Vagina (tissue), 2 donors: ENCODE data around the gene ZBED1. TPM values are rescaled to one million over a fixed set of nuclear protein-coding genes. Genes with fewer than 3 reads are reported as not detected.
"Not testable (repeated sequence)": the region's sequence is repeated elsewhere in the genome, so short reads cannot be mapped to it uniquely, and the experiment has no call there.

ENCODE experiments used
- DNase-seq, 2 donors: peaks; one replicate each; pipeline ENCODE4 v3.0.0-alpha.2; 2017; ENCODE audit errors: extremely low spot score in 2 of 2
- H3K27ac ChIP-seq: fragments of 200-600 bp; sonication (generic); one replicate; pipeline ENCODE4 v1.5.1; 2019
- H3K27me3 ChIP-seq: fragments of 200-600 bp; sonication (generic); one replicate; pipeline ENCODE4 v1.5.1; 2019
- H3K36me3 ChIP-seq, 2 donors: fragments of 200-600 bp; sonication (generic); one replicate each; pipeline ENCODE4 v1.5.1; 2017 to 2019
- H3K4me1 ChIP-seq: fragments of 200-600 bp; sonication (generic); one replicate; pipeline ENCODE4 v1.5.1; 2019
- H3K4me3 ChIP-seq, 2 donors: fragments of 200-600 bp; sonication (generic); 1 replicate in 1 of 2; 2 replicates in 1 of 2; pipeline ENCODE4 v1.5.1; 2016 to 2019
- H3K9me3 ChIP-seq: fragments of 200-600 bp; sonication (generic); one replicate; pipeline ENCODE4 v1.5.1; 2019
- POLR2A ChIP-seq, 2 donors: fragments of 450-650 bp; IDR thresholded peaks; one replicate each; pipeline ENCODE4 v1.6.1; 2017; ENCODE audit warnings: antibody characterized with exemption in 2 of 2, mild to moderate bottlenecking in 2 of 2, moderate library complexity in 2 of 2
- POLR2AphosphoS5 ChIP-seq, 2 donors: sonication (generic); formaldehyde crosslinking; IDR thresholded peaks; one replicate each; pipeline ENCODE4 v1.9.0; 2017; ENCODE audit warnings: antibody characterized with exemption in 2 of 2, mild to moderate bottlenecking in 2 of 2, low read depth in 1 of 2; ENCODE audit not compliant: insufficient read depth in 1 of 2
- intact Hi-C: fragments of 100-400 bp; cut with DNase I; formaldehyde crosslinking; loops from one replicate; pipeline ENCODE4 v1.15.1; 2023
- total RNA-seq: library from RNA; depleted of rRNA; stranded (reverse); fragments of >200 nt; gene quantifications from one replicate; pipeline ENCODE4 v1.2.3, GENCODE V29; 2016
- TF ChIP-seq, protein P1 (sequence below), 3 experiments: fragments of 450-650 bp in 2 of 3; fragments of 200-600 bp in 1 of 3; sonication (generic) in 1 of 3; IDR thresholded peaks; one replicate each; pipeline ENCODE4 v1.5.1; 2017 to 2019; ENCODE audit warnings: antibody characterized with exemption in 3 of 3, mild to moderate bottlenecking in 2 of 3, moderate library complexity in 2 of 3

The ZBED1 gene
- total RNA-seq, 1 donor from 2014 or later = 32.7 TPM

- TF ChIP-seq, protein P1, sequence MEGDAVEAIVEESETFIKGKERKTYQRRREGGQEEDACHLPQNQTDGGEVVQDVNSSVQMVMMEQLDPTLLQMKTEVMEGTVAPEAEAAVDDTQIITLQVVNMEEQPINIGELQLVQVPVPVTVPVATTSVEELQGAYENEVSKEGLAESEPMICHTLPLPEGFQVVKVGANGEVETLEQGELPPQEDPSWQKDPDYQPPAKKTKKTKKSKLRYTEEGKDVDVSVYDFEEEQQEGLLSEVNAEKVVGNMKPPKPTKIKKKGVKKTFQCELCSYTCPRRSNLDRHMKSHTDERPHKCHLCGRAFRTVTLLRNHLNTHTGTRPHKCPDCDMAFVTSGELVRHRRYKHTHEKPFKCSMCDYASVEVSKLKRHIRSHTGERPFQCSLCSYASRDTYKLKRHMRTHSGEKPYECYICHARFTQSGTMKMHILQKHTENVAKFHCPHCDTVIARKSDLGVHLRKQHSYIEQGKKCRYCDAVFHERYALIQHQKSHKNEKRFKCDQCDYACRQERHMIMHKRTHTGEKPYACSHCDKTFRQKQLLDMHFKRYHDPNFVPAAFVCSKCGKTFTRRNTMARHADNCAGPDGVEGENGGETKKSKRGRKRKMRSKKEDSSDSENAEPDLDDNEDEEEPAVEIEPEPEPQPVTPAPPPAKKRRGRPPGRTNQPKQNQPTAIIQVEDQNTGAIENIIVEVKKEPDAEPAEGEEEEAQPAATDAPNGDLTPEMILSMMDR (IDR thresholded peaks at IDR 0.05) = no peak
- TF ChIP-seq POLR2AphosphoS5 (IDR thresholded peaks at IDR 0.05; ENCODE audit: insufficient read depth in 1 of 2, low read depth in 1 of 2) (no peak), POLR2A (IDR thresholded peaks at IDR 0.05) (no peak)
- H3K27me3 ChIP-seq = no peaks in the 10 kb centered on the region
- no peak overlapping the region for H3K27ac ChIP-seq
- H3K4me3 ChIP-seq = no peak overlapping the region
- H3K4me1 ChIP-seq = no peaks in the 10 kb centered on the region
- no peaks in the 10 kb centered on the region for H3K9me3 ChIP-seq
- intact Hi-C loops = no loop called here
- DNase-seq = no peak
- no peaks in the 10 kb centered on the region for H3K36me3 ChIP-seq
Observed at GRCh38 chrX:2462074-2462473, 38.7 kb downstream of the ZBED1 start.

- Histone ChIP-seq H3K27ac (no peak overlapping the region), H3K27me3 (no peaks in the 10 kb centered on the region), H3K36me3 (no peaks in the 10 kb centered on the region), H3K4me1 (no peaks in the 10 kb centered on the region), H3K4me3 (no peak overlapping the region), H3K9me3 (no peaks in the 10 kb centered on the region)
- no peak for TF ChIP-seq POLR2A (IDR thresholded peaks at IDR 0.05)
- TF ChIP-seq, protein P1 (IDR thresholded peaks at IDR 0.05) = no peak
- TF ChIP-seq POLR2AphosphoS5 (IDR thresholded peaks at IDR 0.05; ENCODE audit: insufficient read depth in 1 of 2, low read depth in 1 of 2) = no peak
- DNase-seq = no peak
- intact Hi-C loops = no loop called here
Observed at GRCh38 chrX:2461711-2462016, 39.1 kb downstream of the ZBED1 start.

DNA sequence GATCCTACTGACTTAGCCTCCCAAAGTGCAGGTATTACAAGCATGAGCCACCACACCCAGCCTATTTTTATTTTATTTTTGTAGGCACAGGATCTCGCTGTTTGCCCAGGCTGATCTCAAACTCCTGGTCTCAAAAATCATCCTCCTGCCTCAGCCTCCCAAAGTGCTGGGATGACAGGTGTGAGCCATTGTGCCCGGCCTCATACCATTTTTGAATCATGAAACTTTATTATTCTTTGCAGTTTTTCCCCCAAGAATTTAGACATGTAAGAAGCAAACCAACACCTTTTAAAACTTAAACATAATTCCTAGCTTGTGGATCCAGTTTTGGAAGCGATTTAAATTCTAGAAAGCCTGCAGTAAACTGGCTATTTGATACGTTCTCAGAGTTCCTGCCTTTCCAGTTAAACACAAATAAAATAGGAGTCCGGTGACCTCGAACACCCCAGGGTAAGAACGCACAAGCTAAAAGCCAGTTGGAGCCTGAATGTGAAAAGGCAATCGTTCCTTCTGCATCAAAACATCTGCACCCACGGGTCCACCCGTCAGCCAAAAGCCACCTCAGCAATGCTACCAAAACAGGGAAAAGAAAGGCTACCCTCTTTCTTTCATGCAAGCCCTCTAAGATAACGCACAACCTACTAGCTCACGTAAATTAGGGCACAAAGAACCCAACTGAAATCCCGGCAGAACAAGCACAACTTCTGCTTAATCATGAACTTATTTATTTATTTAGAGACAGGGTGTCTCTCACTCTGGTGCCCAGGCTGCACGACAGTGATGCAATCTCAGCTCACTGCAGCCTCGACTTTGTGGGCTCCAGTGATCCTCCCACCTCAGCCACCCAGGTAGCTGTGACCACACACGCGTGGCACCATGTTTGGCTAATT, 39.7 kb downstream of the ZBED1 start:
- H3K27ac ChIP-seq, H3K36me3 ChIP-seq, H3K27me3 ChIP-seq, H3K9me3 ChIP-seq, DNase-seq, intact Hi-C loops, H3K4me1 ChIP-seq, H3K4me3 ChIP-seq: not testable (repeated sequence)

GRCh38 chrX:2460048-2460447, 40.7 kb downstream of the ZBED1 start:
- intact Hi-C loops, H3K36me3 ChIP-seq, H3K9me3 ChIP-seq, H3K27ac ChIP-seq, H3K27me3 ChIP-seq, H3K4me1 ChIP-seq, DNase-seq, H3K4me3 ChIP-seq: not testable (repeated sequence)

GRCh38 chrX:2458309-2458708, 42.5 kb downstream of the ZBED1 start:
- Histone ChIP-seq H3K9me3 (no peaks in the 10 kb centered on the region), H3K27ac (no peak overlapping the region), H3K4me3 (no peak overlapping the region), H3K27me3 (no peaks in the 10 kb centered on the region), H3K4me1 (no peaks in the 10 kb centered on the region), H3K36me3 (no peaks in the 10 kb centered on the region)
- DNase-seq = no peak
- intact Hi-C loops = no loop called here
- no peak for TF ChIP-seq POLR2AphosphoS5 (IDR thresholded peaks at IDR 0.05; ENCODE audit: insufficient read depth in 1 of 2, low read depth in 1 of 2)
- TF ChIP-seq POLR2A (IDR thresholded peaks at IDR 0.05) = no peak
- TF ChIP-seq, protein P1 (IDR thresholded peaks at IDR 0.05) = no peak

- no peaks in the 10 kb centered on the region for H3K27me3 ChIP-seq
- intact Hi-C loops = no loop called here
- no peak overlapping the region for H3K27ac ChIP-seq
- no peak overlapping the region for H3K4me3 ChIP-seq
- no peaks in the 10 kb centered on the region for H3K36me3 ChIP-seq
- H3K9me3 ChIP-seq = no peaks in the 10 kb centered on the region
- no peak for TF ChIP-seq POLR2AphosphoS5 (IDR thresholded peaks at IDR 0.05; ENCODE audit: insufficient read depth in 1 of 2, low read depth in 1 of 2)
- TF ChIP-seq, protein P1 (IDR thresholded peaks at IDR 0.05) = no peak
- no peak for TF ChIP-seq POLR2A (IDR thresholded peaks at IDR 0.05)
- H3K4me1 ChIP-seq = no peaks in the 10 kb centered on the region
- DNase-seq = no peak
Observed at GRCh38 chrX:2457289-2458133, 43.3 kb downstream of the ZBED1 start.

DNA sequence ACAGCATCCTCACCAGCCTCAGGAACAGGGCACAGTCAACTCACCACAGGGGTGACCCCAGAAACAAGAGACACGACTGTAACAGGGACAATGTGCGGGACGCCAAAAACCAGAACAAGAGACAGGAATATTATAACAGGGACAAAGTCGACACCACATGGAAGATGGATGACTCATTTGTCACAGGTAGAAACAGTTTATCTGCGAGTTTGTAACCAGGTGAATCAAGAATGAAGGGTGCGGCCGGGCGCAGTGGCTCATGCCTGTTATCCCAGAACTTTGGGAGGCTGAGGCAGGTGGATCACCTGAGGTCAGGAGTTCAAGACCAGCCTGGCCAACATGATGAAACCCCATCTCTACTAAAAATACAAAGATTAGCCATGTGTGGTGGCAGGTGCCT, 44.7 kb downstream of the ZBED1 start:
- DNase-seq, H3K27ac ChIP-seq, H3K9me3 ChIP-seq, H3K4me1 ChIP-seq, H3K36me3 ChIP-seq, H3K4me3 ChIP-seq, H3K27me3 ChIP-seq, intact Hi-C loops: not testable (repeated sequence)

DNA sequence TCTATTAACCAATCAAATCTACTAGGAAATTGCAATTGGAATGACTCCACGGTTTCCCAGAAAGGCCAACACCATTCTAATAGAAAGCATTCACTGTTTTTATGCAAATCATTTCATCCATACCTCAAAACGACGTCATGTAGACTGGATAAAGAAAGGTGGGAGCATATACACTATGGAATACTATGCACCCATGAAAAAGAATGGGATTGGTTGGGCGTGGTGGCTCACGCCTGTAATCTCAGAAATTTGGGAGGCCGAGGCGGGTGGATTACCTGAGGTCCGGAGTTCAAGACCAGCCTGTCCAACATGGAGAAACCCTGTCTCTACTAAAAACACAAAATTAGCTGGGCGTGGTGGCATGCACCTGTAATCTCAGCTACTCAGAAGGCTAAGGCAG, 46.2 kb downstream of the ZBED1 start:
- H3K36me3 ChIP-seq, H3K27me3 ChIP-seq, DNase-seq, H3K4me1 ChIP-seq, H3K9me3 ChIP-seq, H3K27ac ChIP-seq, H3K4me3 ChIP-seq, intact Hi-C loops: not testable (repeated sequence)
